ENCODE data around the gene TMEM50A.
"Not testable (repeated sequence)": the region's sequence is repeated elsewhere in the genome, so short reads cannot be mapped to it uniquely, and the experiment has no call there.

TMEM50A gene

DNA sequence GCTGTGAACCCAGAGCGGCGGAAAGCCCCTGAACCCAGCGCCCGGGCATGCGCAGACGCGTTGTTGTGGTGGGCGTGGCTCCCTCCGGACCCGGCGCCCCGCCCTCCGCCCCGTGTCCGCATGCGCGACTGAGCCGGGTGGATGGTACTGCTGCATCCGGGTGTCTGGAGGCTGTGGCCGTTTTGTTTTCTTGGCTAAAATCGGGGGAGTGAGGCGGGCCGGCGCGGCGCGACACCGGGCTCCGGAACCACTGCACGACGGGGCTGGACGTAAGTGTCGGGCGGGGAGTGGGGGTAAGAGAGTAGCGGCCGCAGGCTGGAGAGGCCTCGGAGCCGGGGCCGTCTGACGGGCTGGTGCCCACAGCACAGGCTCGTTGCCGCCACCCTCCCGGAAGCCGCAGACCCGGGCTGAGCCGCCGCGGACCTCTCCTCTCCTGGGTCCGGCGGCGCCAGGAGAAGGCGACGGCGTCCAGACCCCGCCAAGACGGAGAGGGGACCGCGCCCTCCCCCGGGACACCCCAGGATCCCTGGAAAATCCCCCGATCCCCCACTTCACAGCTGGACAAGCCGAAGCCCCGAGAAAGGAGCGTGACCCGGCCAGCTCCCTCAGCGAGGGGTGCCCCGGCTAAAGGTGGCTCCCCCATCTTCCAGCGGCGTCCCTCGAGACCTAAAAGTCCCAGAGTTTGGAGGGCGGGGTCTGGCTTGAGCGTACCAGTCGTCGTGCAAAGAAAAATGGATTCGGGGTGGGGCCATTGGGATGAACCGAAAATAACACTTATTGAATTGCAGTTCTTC, at the start of gene TMEM50A:
Gene TMEM50A (plus strand): TSS at position 147 of the 794 bp plus-strand sequence. CDS start 2,153 bp downstream, outside the sequence.
- DNase-seq (ENCODE audit: low read depth, low spot score) = peak; percentile 95

DNA sequence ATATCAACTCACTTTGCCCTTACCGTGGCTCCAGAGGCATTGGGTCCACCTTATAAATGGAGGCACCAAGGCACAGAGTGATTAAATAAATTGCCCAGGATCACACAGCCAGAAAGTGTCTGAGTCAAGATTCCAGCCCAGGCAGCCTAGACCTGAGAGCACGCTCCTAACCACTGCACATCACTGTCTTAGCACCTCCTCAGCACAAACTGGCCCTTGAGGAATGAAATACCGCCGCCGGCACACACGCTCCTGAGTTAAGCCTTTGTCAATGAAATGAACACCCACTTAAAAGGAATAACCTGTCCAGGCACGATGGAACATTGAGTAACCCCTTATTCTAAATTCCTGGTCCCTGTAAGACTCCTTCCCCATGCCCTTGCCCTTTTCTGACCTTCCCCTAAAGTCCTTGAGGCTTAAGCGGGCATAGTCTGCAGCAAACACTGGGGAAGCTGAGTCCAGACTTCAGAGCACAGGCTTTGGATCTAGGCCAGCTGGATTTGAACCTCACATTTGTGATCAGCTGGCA, 49.5 kb upstream of the TMEM50A start:
- not testable (repeated sequence) for DNase-seq (ENCODE audit: low read depth, low spot score)

DNA sequence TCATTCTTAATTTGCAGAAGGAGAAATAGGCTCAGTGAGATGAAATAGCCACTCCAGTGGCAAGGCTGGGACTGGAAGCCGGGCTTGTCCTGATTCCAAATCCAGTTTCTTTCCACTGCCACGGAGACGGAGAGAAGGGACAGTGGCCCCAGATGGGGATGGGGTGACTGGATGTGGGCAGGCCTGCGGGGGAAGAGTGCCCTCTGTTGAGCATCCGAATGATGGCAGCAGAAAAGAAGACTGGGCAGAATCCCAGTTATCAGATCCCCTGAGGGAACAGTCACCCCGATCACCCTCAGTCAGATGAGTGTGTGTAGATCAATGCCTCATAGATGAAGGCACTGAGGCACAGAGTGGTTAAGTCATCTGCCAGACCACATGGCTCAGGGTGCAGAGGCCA, 48.1 kb upstream of the TMEM50A start:
- not testable (repeated sequence) for DNase-seq (ENCODE audit: low read depth, low spot score)

- not testable (repeated sequence) for DNase-seq (ENCODE audit: low read depth, low spot score)
Measured at GRCh38 chr1:25293426-25293825, 44.7 kb upstream of the TMEM50A start.

GRCh38 chr1:25294889-25295826, 43.0 kb upstream of the TMEM50A start:
- DNase-seq (ENCODE audit: low read depth, low spot score) = not testable (repeated sequence)

GRCh38 chr1:25296501-25296900, 41.6 kb upstream of the TMEM50A start:
- DNase-seq (ENCODE audit: low read depth, low spot score) = not testable (repeated sequence)

DNA sequence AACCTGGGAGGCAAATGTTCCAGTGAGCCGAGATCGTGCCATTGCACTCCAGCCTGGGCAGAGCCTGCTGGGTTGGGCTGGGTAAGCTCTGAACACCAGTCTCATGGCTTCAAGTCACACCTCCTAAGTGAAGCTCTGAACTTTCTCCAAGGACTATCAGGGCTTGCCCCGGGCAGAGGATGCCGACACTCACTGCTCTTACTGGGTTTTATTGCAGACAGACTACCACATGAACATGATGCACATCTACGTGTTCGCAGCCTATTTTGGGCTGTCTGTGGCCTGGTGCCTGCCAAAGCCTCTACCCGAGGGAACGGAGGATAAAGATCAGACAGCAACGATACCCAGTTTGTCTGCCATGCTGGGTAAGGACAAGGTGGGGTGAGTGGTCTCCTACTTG, 37.4 kb upstream of the TMEM50A start:
- DNase-seq (ENCODE audit: low read depth, low spot score) = not testable (repeated sequence)

GRCh38 chr1:25302330-25302729, 35.8 kb upstream of the TMEM50A start:
- DNase-seq (ENCODE audit: low read depth, low spot score) = not testable (repeated sequence)

DNA sequence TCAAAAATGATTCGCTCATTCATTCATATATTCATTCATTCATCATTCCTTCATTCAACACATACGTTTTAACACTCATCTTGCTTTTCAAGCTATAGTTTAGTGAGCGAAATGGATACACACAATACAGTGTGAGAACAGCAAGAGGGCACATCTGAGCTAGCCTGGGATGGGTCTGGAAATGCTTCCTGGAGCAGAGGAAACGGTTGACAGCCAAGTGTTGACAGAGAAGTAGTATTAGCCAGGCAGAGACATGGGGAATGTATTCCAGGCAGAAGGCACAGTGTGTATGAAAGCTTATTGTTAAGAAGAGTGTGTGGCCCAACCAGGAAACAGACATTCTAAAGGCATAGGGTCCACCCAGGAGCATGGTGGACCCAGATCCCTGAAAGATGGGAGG, 33.2 kb upstream of the TMEM50A start:
- not testable (repeated sequence) for DNase-seq (ENCODE audit: low read depth, low spot score)

GRCh38 chr1:25308168-25308567, 30.0 kb upstream of the TMEM50A start:
- DNase-seq (ENCODE audit: low read depth, low spot score) = not testable (repeated sequence)

DNA sequence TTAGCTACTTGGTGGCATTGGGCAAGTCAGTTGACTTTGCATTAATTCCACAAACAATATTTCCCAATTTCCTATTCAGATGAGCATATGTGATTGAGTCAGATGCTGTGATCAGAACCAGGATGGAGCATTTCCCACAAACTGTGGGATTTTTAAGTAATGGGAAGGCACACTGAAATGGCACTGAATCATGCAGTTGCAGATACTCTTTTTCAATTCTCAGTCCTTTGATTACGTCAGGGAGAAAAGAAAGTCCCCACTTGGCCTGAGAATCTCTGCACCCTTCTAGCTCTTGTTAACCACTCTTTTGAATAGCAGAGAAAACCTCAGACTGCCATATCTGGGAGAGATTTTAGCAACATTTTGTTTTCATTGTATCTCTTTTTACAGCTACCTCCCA, 29.0 kb upstream of the TMEM50A start:
- DNase-seq (ENCODE audit: low read depth, low spot score) = peak; percentile 9

DNA sequence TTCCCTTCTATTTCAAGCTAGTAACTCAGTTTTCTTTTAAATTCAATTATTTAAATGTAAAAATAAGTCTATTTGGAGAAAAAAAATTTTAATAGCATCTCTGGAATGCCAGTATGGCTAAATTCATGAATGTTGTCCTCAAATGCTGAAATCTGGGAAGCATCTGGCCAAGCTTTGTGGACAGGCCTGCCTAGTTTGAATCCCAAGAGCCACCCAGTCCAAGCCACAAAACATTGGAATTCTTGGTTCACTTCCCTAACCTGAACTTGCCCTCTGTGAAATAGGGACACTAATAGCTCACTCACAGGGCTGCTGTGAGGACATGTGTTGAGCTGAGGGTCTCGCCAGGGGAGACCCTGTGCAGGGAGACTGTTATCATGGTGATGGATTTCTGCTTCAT, 28.6 kb upstream of the TMEM50A start:
- peak; percentile 9 for DNase-seq (ENCODE audit: low read depth, low spot score)

DNA sequence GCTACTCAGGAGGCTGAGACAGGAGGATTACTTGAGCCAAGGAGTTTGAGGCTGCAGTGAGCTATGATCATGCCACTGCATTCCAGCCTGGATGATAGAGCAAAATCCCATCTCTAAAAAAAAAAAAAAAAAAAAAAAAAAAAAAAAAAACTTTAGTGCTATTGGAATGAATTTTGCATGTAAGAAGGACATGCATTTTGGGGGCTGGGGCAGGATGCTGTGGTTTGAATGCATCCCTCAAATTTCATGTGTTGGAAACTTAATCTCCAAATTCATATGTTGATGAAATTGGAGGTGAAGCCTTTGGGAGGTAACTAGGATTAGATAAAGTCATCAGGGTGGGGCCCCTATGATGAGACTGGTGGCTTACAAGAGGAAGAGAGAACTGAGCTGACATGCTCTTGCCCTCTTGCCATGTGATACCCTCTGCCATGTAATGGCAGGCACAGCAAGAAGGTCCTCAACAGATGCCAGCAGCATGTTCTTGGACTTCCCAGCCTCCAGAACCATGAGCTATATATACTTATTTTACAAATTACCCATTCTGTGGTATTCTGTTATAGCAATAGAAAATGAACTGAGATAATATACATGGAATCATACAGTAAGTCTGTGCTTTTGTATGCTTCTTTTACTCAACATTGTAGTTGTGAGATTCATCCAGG, 25.2 kb upstream of the TMEM50A start:
- not testable (repeated sequence) for DNase-seq (ENCODE audit: low read depth, low spot score)

- DNase-seq (ENCODE audit: low read depth, low spot score) = peak; percentile 83
Measured at GRCh38 chr1:25320314-25320938, 17.7 kb upstream of the TMEM50A start.

GRCh38 chr1:25322127-25322526, 16.0 kb upstream of the TMEM50A start:
- DNase-seq (ENCODE audit: low read depth, low spot score) = not testable (repeated sequence)

- DNase-seq (ENCODE audit: low read depth, low spot score) = not testable (repeated sequence)
Measured at GRCh38 chr1:25324407-25324806, 13.7 kb upstream of the TMEM50A start.

DNA sequence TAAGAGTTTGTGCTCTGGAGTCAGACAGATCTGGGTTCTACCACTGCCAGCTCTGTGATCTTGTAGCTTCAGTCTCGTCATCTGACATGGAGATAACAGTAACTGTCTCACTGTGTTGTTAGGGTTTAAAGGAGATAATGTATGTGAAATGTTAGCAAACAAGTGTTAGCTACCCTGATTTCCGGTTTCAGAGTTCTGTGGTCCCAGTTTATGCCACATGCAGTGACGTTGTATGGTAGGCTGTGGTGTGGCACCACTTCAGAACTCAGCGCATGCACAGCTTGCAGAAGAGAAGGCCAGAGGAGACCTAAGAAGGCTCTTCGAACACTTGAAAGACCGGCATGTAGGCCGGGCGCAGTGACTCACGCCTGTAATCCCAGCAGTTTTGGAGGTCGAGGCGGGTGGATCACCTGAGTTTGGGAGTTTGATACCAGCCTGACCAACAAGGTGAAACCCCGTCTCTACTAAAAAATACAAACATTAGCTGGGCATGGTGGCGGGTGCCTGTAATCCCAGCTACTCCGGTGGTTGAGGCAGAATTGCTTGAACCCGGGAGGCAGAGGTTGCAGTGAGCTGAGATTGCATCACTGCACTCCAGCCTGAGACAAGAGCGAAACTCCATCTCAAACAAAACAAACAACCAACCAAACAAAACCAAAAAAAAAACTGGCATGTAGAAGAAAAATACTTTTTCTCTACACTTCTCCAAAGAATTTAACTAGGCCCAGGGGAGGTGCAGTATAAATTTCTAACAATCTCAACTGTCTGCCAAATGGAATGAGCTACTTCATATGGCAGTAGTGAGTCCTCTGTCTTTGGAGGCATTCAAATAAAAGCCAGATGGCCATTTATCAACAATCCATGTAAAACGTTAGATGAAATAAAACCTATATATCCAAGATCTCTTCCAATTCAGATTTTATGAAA, 10.0 kb upstream of the TMEM50A start:
- not testable (repeated sequence) for DNase-seq (ENCODE audit: low read depth, low spot score)

DNA sequence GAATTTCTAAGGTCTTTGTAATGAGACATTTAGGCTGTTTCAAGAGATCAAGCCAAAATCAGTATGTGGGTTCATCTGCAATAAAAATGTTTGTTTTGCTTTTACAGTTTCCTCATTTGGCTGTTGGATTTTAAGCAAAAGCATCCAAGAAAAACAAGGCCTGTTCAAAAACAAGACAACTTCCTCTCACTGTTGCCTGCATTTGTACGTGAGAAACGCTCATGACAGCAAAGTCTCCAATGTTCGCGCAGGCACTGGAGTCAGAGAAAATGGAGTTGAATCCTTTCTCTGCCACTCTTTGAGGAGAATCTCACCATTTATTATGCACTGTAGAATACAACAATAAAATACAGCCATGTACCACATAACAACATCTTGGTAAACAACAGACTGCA, 9.3 kb upstream of the TMEM50A start:
- not testable (repeated sequence) for DNase-seq (ENCODE audit: low read depth, low spot score)

DNA sequence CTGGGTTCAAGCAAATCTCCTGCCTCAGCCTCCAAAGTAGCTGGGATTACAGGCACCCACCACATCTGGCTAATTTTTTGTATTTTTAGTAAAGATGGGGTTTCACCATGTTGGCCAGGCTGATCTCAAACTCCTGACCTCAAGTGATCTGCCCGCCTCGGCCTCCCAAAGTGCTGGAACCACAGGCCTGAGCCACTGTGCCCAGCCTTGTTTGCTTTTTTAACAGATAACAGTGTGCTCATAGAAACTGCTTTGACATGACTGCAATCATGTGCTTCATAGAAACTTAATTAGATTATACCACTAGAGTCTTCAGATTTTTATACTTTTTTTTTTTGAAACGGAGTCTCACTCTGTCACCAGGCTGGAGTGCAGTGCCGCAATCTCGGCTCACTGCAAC, 8.8 kb upstream of the TMEM50A start:
- not testable (repeated sequence) for DNase-seq (ENCODE audit: low read depth, low spot score)

DNA sequence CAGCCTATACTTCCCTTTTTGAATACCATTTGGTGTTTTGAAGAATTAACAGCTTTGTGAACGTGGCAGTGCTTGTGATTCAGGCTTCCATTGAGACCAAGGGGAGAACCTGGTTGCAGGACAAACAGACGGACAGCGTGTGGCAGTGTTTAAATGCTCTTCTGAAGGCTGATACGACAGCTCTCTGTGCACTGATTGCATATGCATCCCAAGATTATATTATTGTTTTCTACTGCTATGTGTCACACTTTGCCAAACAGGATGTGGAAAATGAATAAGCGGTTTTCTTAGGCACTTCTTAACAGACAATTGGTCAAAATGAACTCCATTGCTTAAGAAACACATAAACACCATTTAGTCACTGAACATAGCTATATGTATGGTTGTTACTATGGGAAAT, 8.2 kb upstream of the TMEM50A start:
- DNase-seq (ENCODE audit: low read depth, low spot score) = peak; percentile 33

Data from astrocyte of the hippocampus (primary cell).